ENCODE measurements around the gene POC1A.

Gene POC1A

DNA sequence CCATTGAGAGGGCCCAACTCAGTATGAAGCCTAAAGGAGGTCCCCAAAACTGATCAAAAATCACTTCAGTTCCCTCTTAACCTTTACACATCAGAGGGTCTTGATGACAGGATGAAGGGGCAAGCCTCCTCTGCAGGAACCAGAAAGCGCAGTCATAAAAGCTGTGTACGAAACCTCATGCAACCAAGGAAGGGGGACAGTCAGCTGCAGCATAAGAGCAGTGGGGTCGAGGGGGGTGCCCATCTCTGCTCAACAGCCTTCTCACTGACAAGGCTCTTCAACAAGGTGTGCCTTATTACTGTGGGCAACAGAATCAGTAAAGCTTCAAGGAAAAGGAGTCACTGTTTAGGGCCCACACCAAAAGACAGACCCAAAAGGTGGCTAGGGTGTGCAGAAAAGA, 3.9 kb downstream of the POC1A start:
- DNase-seq = no peak

DNA sequence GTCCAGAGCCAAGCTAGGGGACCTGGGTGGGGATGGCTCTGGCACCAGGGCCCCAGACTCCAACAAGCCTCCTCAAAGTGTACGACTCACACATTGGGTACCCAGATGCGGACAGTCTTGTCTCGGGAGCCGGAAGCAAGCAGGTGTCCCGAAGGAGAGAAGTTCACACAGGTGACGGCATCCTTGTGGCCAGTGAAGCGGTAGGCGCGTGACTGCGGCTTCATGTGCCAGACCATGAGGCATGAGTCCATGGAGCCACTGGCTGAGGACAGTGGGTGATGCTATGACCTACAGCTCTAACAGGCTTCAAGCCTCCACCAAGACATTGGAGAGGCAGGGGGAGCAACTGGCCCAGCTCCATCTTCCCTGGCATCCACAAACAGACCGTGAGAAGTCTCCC, 4.5 kb downstream of the POC1A start:
- DNase-seq = no peak

DNA sequence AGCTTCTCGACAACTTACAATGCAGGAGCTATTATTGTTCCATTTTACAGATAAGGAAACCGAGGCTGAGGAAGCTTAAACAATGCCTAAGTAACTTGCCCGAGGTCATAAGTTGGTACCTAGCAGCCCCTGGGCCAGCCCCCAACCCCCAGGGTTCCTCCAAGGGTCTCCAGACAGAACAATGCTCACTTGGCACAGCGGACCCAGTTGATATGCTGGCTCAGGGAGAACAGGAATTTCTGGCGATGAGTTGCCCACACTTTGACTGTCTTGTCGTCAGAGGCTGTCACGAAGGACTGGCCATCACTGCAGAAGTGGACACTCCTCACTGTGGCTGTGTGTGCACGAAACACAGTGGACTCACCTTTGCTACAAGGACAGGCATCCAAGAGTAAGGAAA, 5.2 kb downstream of the POC1A start:
- no peak for DNase-seq

DNA sequence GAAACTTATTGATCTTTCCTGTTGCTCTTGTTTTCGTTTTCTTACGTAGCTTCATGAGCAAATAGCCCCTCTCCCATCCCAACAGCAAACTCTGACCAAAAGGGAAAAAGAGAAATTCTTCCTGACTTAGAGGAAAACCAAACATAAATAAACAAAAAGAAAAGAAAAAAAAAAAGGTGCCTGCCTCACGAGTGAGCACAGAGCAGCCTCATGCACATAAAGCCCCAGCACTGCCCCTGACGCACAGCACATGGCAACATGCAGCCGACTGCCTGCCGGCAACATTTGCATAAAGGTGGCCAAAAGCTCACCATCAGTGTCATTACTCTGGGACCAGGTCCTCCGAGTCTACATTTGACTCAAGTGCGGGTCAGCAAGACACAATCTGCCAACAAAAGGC, 6.4 kb downstream of the POC1A start:
- no peak for DNase-seq

DNA sequence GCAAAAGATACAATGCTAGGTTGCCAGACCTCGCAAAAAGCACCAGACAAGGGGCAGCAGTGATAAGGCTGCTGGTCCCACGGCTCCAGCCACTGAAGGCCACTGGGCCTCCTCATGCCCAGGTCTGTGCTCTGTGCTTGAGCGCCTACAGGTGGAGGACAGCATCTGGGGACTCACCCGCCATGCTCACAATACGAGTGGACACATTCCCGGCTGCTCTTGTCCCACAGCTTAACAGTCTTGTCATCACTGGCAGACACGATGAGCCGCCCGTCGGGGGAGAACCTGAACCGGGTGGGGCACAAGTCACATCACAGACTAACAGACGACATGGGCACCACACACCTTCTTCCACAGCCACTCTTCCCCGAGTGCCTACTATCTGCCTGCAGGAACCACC, 7.4 kb downstream of the POC1A start:
- DNase-seq = no peak

DNA sequence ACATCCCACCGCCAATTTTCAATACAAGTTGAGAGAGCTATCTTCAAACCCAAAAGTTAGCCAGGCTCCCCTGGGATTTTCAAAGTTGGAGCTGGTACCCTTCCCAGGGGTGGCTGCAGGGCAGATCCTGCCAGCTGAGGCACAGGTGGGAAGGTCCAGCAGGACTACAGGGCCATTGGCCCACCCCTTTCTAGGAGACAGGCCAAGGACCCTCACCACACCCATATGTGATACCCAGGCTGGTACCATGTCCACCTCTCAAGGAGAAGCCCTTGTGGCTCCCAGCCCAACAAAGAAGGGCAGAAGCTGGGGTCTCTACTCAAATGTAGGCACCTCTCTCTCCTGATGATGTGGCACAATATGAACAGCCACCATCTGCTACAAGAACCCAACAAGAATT, 8.0 kb downstream of the POC1A start:
- no peak for DNase-seq

DNA sequence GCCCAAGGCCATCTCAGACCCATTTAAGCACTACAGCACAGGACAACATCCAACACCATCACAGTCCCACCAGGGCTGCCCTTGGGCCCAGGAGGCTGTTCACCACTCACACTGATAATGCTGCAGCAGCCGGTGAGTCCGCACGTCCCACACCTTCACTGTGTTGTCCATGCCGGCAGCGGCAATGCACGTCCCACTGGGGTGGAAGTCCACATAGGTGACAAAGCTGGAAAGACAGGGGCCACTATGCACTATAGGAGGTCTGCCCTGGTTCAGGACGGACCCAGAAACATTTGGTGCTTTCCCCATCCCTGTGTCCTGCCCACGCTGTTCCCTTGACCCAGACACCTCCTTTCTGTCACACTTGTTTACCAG, 8.5 kb downstream of the POC1A start:
- no peak for DNase-seq

DNA sequence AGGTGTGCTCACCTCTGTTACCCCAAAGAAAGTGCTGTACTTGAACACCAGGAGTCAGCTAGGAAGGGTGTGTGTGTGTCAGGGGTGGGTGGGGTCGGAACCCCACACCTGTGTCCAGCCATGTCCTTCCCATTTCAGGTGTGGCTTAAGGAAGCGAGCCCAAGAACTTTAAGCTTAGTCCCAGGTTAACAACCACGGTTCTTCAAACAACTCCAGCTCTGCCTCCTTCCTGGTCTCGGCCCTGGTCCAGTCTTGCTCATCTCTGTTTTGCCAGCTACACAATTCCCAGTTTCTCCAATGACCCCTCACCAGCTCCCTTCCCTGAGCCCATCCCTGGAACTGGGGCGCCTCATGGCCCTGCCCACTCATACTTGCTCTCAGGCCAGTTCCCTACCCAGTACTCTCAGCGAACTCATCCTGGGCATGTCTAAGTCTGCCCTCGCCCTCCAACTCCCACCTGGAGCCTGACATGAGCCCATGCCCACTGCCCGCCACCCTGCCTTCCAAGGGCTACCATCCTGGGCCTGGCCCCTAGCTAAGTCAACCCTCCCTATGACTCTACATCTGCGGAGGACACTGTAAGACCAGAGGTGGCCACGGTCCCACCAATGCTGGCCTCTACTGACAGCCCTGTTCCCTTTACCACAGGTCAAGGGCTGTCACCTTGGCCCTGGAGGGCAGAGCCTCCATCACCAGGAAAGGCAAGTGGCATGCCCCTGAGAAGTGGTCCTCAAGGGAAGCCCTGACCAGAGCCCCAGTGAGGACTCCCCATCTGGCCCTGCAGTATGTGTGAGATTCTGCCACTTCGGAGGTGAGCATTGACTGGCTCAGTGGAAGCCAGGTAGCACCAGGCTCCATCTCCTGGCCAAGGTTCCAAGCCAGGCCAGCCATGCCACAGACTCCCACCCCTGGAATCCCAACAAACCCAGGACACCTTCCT, 9.2 kb downstream of the POC1A start:
- no peak for DNase-seq

DNA sequence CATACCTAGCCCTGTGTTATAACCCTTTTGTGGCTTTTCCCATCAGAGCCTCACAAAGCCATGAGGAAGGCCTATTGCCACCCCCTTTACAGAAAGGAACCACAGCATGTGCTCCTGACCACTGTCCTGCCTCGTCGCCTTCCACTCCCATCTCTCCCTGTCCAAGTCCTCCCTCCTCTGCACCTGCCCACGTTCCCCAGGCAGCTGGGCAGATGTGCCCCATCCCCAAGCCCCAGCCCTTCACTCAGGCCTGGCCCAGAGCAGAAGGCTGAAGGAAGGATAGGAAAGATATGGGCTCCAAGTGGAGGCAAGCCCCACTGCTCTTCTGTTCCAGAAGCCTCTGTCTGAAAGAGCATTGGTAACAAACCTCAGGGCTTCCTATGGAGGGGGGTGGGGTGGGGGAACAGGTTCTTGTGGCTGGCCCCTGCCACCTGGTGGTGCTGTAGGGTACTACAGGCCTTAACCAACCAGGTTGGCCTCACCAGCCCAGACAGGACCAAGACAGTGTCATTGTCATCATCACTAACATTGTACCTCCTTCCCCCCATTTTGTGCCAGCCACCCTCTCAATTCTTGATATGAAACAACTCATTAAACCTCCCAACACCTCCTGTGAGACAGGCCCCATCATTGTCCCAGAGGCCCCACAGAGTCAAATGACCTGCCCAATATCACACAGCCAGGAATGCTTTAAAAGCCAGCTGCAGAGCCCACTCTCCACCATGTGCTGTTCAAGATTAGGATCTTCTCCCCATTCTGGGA, 10.0 kb downstream of the POC1A start:
- peak; percentile 69 to 78 for DNase-seq

DNA sequence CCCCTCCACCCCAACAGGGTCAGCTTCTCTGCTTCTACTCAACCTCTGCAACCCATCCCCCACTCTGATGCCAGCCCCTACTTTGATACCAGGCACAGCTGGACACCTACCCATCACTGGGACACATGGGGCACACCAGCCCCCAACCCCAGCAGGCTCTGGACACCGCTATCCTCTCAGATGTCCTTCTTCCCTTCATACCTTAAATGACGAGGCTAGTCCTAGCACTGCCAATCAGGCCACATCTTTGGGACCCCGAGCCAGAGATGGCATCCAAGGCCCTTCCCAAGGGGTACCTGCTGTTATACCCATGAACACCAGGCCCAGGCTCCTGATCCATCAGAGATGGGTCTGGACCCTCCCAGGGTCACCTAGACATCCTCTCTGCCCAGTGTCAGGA, 10.6 kb downstream of the POC1A start:
- DNase-seq = no peak

DNA sequence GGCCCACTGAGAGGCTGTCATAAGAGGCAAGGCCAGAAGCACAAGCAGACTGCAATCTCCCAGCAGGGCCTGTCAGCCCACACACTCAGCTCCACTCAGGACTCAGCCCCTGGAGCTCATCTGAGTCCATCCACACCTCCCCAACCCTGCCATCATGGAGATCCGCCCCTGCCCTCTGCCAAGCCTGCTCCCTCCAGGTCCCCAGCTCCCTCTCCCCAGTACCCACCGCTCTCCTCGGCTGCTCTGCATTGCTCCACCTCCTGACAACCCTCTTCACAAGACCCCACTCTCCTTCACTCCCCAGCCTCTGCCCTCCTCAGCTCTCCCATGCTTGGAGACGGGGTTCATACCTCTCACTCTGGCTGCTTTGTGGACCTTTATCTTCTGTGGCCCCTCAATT, 11.1 kb downstream of the POC1A start:
- DNase-seq = no peak

DNA sequence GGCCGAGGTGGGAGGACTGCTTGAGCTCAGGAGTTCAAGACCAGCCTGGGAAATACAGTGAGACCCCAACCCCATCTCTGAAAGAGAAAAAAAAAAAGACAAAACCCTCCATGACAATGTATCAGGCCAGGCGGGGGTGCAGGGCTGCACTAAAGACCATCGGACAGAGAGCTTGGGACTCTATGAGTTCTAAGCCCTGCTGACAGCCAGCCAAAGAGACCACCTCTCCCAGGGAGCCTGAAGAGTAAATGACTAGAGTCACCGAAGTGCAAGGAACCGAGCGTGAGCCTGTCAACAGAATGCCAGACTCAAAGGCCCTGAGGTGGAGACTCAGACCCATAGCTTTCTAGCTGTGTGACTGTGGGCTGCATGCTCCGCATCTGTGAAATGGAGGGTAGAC, 12.5 kb downstream of the POC1A start:
- DNase-seq = no peak

DNA sequence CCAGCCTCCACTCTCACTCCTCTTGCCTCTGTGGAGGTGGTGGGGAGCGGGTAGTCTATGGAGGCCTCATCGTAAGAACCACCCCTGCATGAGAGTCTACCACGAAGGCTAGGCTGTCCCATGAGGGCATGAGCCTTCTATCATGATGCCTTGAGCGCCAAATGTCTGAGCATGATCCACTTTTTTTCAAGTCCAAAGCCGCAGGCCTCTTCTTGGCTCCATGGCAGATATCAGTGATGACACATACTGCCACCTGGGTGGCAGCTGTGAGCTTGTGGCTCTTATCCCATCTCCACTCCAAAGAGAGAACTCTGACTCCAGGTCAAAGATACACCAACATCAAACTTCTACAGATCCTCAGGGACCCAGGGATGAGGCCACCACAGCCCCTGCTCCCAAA, 13.5 kb downstream of the POC1A start:
- no peak for DNase-seq

DNA sequence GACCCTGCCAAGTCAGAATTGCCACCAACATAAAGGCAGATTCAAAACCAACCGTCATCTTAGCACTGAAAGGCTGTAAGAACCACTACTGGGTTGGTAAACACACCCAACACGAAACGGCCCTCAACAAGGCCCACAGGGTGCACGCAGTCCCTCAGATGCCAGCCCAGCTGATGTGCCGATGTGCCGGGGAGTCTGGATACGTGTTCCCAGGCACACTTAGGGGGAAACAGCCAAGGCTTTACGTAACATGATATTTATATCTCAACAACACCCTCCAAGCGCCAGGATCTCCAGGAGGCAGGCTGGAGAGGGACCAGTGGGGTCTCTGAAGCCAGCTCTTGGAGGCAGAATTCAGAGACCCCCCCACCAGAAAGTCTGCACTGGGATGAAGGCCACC, 14.2 kb downstream of the POC1A start:
- DNase-seq = no peak

DNA sequence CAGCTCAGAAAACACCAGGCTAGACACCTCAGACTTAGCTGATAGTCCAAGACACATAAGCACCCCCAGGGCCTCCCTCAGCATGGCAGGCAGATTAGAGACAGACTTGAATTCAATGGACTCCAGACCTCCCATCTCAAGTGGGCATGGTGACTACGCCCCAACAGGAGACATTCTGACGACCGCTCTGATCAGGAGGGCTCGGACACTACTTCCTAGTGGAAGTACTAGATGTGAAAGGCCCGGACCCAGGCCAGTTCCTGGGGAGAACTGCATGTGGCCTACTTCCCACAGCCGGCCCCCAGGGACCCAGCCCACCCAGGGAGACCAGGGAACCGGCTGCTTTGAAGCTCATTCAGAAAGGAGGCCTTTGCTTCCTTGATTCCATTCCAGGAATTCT, 16.9 kb downstream of the POC1A start:
- DNase-seq = no peak

DNA sequence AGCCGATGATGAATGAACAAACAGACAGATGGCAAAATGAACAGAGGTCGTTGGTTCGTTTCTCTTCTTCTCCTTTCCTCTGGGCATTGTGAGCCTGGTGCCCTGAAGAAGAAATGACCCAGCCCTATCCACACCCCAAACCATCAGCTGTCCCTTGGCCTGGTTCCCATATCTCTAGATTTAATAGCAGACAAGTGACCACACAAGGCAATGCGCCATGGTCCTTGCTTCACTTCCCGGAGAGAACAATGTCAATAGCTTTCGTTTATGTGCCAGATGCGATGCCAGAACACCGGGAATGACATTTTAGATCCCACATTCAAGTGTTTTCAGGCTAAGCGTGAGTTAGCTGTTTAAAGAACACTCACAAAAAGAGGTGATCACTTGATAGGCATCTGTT, 17.7 kb downstream of the POC1A start:
- DNase-seq = no peak

DNA sequence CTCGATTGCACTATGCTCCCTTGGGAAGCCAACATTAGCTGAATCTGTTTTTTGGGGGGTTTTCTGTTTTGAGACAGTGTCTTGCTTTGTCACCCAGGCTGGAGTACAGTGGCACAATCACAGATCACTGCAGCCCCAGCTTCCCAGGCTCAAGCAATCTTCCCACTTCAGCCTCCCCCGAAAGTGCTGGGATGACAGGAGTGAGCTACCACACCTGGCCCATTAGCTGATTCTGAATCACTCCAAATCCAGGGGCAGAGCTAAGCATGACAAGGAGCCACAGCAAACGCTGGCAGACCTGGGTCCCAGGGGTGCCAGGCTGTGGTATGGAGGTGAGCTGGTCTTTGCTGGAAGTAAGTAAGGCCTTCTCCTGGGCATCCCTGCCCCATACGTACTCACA, 18.9 kb downstream of the POC1A start:
- no peak for DNase-seq

DNA sequence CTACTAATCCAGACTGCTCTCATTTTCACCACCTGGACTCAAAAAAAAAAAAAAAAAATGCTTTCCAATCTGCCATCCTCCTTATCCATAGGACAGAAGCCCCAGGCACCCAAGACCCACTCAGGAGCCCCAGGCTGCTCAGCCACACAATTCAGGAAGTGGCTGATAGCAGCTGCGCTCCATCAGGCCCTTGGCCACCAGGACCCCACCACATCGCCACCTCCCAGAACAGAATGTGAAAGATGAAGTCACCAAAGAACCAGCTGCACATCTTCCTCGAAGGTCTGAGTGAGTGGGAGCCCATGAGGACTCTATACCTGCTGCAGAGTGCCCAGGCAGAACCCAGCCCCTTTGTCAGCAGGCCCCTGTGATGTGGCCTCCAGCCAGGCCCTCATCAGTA, 19.5 kb downstream of the POC1A start:
- DNase-seq = no peak

DNA sequence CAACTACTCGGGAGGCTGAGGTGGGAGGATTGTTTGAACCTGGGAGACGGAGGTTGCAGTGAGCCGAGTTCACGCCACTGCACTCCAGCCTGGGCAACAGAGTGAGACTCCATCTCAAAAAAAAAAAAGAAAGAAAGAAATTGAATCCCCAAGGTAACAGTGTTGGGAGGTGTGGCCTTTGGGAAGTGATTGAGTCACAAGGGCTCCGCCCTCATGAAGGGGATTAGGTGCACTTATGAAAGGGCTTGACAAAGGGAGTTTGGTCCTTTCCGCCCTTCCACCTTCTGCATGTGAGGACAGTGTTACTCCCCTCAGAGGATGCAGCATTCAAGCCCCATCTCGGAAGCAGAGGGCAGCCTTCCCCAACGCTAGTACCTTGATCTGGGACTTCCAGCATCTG, 21.3 kb downstream of the POC1A start:
- DNase-seq = no peak

DNA sequence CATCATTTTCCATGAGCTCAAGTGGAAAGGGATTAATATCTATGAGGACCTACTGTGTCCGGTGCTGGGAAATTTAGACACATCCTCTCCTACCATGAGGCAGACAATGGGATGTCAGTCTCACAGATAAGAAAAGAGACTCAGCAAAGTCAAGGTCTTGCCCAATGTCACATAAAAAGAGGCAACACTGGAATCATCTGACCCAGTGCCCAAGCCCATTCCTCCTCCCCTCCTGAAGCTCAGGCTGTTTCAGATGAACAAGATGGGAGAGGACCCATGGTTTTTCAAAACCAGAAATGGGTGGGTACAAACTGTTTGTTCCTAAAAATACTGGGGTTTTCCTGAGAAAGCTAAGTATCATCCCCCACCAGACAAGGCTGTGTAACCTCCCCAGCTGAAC, 22.2 kb downstream of the POC1A start:
- no peak for DNase-seq

DNA sequence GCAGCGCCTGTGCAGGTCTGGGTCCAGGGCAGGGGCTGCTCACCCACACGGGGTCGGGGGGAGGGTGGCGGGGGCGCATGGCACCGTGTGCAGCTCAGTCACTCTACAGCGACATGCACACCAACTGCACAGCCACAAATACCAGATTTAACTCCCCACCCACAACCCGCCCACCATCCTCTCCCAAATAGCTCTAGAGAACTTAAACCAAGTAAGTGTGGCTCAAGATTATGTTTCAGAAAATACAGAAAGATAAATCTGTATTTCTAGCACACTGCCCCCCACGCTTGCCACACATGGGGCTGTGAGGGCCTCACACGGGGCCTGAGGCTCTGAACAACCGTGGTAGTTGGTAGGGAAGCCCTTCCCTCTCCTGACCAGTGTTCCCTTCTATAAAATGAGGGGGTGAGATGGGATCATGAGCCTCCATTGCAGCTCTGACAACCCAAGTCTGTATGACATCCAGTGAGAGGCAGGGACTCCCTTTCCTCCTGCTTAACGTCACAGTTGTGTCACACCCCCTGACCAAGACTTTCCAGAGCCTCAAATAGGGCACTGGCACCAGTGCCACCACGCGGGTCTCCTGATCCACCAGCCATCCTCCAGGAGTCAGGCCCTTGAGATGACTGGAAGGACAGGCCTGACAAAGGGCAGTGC, 23.1 kb downstream of the POC1A start:
- no peak for DNase-seq

DNA sequence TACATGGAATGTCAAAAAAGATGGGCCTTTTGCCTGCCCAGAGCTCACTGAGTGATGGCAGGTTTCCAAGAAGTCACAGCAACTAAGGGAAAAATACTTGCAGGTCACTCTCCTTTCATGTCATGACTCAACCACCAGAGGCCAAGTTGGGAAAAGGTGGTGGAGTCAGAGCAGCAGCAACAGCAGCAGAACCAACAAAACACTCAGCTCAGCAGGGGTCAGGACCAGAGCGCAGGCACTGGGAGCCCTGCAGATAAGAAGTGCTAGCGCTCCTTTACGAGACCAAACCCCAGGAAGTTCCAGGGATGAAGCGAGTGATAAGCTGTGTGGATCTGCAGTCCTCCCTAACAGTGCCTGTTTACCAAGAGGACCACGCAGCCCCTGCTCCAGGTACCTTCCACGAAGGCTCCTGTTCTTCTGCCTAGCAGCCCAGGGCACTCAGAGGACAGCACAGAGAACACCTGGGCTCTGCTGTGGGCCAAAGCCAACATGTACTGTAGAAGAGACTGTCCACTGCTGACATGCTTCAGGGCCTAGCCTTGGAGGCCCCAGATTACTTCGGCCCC, 26.0 kb downstream of the POC1A start:
- no peak for DNase-seq

DNA sequence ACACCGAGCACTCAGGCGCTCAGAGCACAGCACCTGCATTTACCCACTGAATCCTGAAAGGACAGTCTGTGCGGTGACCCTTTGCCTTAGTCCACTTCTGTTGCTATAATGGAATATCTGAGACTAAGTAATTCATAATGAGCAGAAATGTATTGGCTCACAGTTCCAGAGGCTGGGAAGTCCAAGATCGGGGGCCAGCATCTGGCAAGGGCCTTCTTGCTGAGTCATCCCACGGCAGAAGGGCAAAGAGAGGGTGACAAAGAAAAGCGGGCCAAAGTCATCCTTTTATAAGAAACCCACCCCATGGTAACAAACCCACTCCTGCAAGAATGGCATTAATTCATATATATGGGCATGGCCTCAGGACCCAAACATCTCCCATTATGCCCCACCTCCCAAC, 27.7 kb downstream of the POC1A start:
- no peak for DNase-seq

DNA sequence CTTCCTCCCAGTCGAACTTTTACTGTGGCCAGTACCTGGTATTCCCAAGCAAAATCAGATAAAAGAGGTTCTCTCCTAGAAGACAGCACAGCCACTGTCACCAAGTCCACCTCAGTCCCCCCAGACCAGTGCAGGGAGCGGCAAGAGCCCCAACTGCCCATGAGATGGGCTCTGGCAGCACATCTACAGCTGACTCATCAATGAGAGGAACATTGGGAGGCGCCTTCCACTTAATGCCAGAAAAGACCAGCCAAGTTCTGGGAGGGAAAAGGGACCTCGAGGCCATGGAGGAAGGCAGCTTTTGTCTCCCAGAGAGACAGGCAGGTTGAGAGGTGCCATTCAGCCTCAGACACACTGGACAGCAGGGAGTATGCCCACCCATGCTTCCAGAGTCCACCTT, 28.2 kb downstream of the POC1A start:
- DNase-seq = no peak
